Stimulated activated effector memory CD8-positive, alpha-beta T cell treated with anti-CD3 and anti-CD28 coated beads, Interleukin-12 subunit alpha, Interleukin-12 subunit beta, amount 100 ng/mL, for 72 hours (primary cell): ENCODE measurements around the gene OR6F1.

Experiments used
- ATAC-seq: fragments of 150-1000 bp; cut with Tn5 transposase; 2 replicates; pipeline ENCODE4 v1.10.0; 2021
- DNase-seq, 2 donors: peaks; one replicate each; pipeline ENCODE4 v3.0.0; 2021 to 2022; ENCODE audit warnings: low spot score in 2 of 2
- H3K27ac Mint-ChIP-seq: one replicate; pipeline ENCODE4 v1.8.0; 2022; ENCODE audit warnings: mild to moderate bottlenecking, mixed read lengths
- H3K36me3 Mint-ChIP-seq: one replicate; pipeline ENCODE4 v1.8.0; 2022; ENCODE audit warnings: mild to moderate bottlenecking, mixed read lengths
- H3K4me1 Mint-ChIP-seq: one replicate; pipeline ENCODE4 v1.8.0; 2022; ENCODE audit warnings: mixed read lengths
- H3K4me3 Mint-ChIP-seq: one replicate; pipeline ENCODE4 v1.8.0; 2022; ENCODE audit warnings: mild to moderate bottlenecking, mixed read lengths
- H3K9me3 Mint-ChIP-seq: one replicate; pipeline ENCODE4 v1.8.0; 2022; ENCODE audit warnings: mixed read lengths

OR6F1 gene

GRCh38 chr1:247680171-247680570 lies 36.3 kb downstream of the OR6F1 start:
- H3K4me3 Mint-ChIP-seq: no peak overlapping the region
- no peak for ATAC-seq
- H3K27ac Mint-ChIP-seq: no peak overlapping the region
- no peaks in the 10 kb centered on the region for H3K36me3 Mint-ChIP-seq
- no peaks in the 10 kb centered on the region for H3K9me3 Mint-ChIP-seq
- H3K4me1 Mint-ChIP-seq: no peaks in the 10 kb centered on the region
- no peak for DNase-seq

DNA sequence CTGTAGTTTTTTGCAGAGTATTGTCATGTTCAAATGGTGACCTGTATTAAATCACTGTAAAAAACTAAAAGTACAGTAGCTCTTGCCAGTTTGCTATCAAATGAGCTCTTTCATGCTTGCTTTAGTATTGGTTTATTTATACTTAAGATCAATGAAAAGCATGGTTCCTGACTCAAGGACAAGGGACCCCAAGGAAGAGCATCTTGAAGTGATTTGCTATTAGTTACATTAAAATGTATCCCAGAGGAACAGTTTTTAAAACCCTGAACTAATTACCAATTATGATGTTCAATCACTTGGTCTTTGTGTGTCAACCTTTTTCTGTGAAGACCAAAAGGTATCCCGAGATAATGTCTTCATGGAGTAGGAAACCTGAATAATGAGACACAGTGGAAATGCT lies 36.8 kb downstream of the OR6F1 start, which contains the start of gene OR13G1:
Gene OR13G1, minus strand, starts transcription at position 101 of the 400 bp plus-strand sequence. CDS start 6,698 bp downstream, outside the sequence.
- ATAC-seq: no peak
- no peaks in the 10 kb centered on the region for H3K9me3 Mint-ChIP-seq

GRCh38 chr1:247669225-247669624 lies 47.2 kb downstream of the OR6F1 start:
- DNase-seq (no peak), ATAC-seq (no peak)
- no peaks in the 10 kb centered on the region for H3K4me1 Mint-ChIP-seq
- H3K36me3 Mint-ChIP-seq: no peaks in the 10 kb centered on the region
- no peak overlapping the region for H3K4me3 Mint-ChIP-seq
- no peak overlapping the region for H3K27ac Mint-ChIP-seq
- peaks cover 5% of the 10 kb centered on the region for H3K9me3 Mint-ChIP-seq

More for the DNA sequence above, 36.8 kb downstream of the OR6F1 start, which contains the start of gene OR13G1:
- no peak for DNase-seq
- no peak within 1 kb of the TSS for H3K27ac Mint-ChIP-seq
- H3K4me1 Mint-ChIP-seq: no peaks in the 10 kb centered on the region
- H3K36me3 Mint-ChIP-seq: no peaks in the 10 kb centered on the region
- no peak within 1 kb of the TSS for H3K4me3 Mint-ChIP-seq
